GM19467 (cell line): Measurements from ENCODE around the gene RAB8A.
"Not testable (repeated sequence)": the region's sequence is repeated elsewhere in the genome, so short reads cannot be mapped to it uniquely, and the experiment has no call there.

Experiments used
- ATAC-seq: cut with Tn5 transposase; IDR thresholded peaks from one replicate; pipeline ENCODE4 v1.9.1; 2021; ENCODE audit warnings: mild to moderate bottlenecking, moderate library complexity; ENCODE audit not compliant: unreplicated experiment

The RAB8A gene

DNA sequence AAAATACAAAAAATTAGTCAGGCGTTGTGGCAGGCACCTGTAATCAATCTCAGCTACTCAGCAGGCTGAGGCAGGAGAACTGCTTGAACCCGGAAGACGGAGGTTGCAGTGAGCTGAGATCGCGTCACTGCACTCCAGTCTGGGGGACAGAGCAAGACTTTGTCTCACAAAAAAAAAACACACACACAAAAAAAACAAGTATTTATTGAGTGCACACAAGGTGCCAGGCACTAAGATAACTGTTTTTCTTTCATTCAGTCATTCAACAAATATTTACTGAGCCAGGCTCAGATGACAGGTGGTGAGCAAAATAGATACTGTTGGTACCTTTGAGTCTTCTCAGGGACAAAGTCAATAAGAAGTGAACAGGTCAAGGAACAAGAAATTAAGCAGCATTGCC lies 55.4 kb downstream of the RAB8A start:
- ATAC-seq = no peak

DNA sequence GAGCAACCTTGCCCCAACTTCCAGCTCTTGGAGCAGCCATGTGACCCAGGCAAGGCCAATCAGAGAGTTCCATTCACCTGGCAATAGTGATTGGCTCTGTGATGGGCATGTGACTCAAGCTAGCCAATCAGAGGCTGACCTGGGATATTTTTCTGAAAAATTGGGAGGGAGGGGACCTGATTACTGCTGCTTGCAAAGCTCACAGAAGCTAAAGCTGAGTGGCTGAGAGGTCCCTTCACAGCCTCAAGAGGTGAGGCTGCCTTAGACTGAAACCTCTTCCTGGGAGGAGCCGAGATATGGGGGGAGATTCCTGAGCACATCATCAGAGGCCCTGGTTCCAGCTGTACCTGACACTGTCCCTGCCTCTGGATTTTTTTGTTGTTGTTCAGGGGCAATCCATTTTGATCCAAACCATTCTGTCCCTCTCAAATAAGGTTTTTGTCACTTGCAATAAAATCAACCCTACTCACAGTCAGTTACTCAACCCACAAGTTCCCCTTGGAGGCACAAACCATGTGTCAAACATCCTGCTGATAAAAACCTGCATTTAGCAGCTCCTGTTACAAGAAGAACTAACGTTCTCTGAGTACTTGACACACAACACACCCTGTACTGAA lies 56.9 kb downstream of the RAB8A start:
- ATAC-seq = no peak

DNA sequence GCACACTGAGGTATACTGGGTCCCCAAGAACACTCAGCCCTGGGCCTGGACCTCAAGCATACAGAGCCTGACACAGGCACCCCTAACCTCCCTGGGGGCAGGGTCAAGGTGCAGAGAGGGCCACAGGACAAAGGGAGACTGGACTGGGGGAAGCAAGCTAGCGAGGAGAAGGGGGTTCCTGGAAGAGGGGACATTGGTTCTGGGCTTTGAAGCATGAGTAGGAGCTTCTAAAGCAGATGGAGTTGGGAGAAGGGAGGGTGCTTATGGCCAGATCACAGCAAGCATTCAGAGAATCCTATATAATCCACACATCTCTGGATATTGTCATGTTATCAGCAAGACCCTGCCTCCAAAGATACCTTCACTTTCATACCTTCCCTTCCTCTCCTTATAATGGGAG lies 58.4 kb downstream of the RAB8A start:
- no peak for ATAC-seq

DNA sequence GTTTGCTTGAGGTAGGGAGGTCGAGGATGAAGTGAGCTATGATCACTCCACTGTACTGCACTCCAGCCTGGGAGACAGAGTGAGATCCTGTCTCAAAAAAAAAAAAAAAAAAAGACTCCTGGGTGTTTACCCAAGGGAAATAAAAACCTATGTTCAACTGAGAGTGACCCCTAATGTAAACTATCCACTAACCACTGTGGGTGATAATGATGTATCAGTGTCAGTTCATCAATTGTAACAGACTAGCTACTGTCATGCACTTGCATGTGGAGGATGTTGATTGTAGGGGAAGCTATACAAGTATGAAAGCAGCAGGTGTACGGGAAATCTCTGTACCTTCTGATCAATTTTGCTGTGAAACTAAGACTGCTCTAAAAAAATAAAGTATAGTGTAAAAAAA lies 64.3 kb downstream of the RAB8A start:
- no peak for ATAC-seq

DNA sequence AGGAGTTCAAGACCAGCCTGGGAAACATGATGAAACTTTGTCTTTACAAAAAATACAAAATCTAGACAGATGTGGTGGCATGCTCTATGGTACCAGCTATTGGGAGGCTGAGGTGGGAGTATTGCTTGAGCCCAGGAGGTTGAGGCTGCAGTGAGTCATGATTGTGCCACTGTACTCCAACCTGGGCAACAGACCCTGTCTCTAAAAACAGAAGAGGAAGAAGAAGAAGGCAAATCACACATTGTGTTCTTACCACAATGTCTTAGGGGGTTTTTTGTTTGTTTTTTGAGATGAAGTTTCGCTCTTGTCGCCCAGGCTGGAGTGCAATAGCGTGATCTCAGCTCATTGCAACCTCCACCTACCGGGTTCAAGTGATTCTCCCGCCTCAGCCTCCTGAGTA lies 67.2 kb downstream of the RAB8A start:
- ATAC-seq = not testable (repeated sequence)

DNA sequence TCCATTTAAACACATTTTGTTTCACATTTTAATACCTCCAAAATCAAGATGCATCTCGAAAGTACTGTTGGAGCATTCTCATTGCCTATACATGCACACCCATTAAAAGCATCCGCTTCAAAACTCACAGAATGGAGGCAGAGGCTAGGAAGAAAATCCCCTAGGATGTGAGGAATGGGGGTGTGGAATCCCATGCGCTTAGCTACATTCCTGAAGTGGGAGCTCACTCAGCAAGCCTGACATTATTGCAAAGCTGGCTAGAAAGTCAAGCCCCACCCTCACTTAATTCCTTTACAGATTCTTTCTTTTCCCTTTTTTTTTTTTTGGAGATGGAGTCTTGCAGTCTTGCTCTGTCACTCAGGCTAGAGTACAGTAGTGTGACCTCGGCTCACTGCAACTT lies 68.9 kb downstream of the RAB8A start:
- ATAC-seq = no peak
